GM23338 (cell line): ENCODE results near the gene TNNT1.

ENCODE experiments used
- CREB1 ChIP-seq: fragments of 250-450 bp; sonication (Bioruptor Pico); IDR thresholded peaks from 2 replicates; pipeline ENCODE4 v1.5.0; 2020; ENCODE audit warnings: low read depth, mild to moderate bottlenecking, moderate library complexity
- EZH2 ChIP-seq: fragments of 200-600 bp; sonication (generic); IDR thresholded peaks from one replicate; pipeline ENCODE4 v1.8.0; 2017; ENCODE audit warnings: antibody characterized with exemption, mild to moderate bottlenecking, low read depth; ENCODE audit not compliant: unreplicated experiment
- EZH2phosphoT487 ChIP-seq: fragments of 200-600 bp; sonication (generic); IDR thresholded peaks from one replicate; pipeline ENCODE4 v1.8.1; 2018; ENCODE audit warnings: antibody characterized with exemption; ENCODE audit not compliant: unreplicated experiment
- JUNB ChIP-seq: IDR thresholded peaks from one replicate; pipeline ENCODE4 v1.6.1; 2016; ENCODE audit warnings: antibody characterized with exemption; ENCODE audit not compliant: unreplicated experiment
- NANOG ChIP-seq: IDR thresholded peaks from 2 replicates; pipeline ENCODE4 v1.6.1; 2016; ENCODE audit warnings: antibody characterized with exemption, borderline replicate concordance
- POLR2AphosphoS5 ChIP-seq: IDR thresholded peaks from 2 replicates; pipeline ENCODE4 v1.6.1; 2016; ENCODE audit warnings: antibody characterized with exemption, low read depth
- STAT1 ChIP-seq: IDR thresholded peaks from one replicate; pipeline ENCODE4 v1.6.1; 2016; ENCODE audit warnings: antibody characterized with exemption; ENCODE audit not compliant: unreplicated experiment
- ZNF331 ChIP-seq: fragments of 250-450 bp; sonication (Bioruptor Pico); IDR thresholded peaks from 2 replicates; pipeline ENCODE4 v1.5.0; 2020; ENCODE audit warnings: low read depth, mild to moderate bottlenecking, moderate library complexity
- TF ChIP-seq, protein P1 (sequence below), 2 experiments: fragments of 200-600 bp in 1 of 2; sonication (generic) in 1 of 2; conservative IDR thresholded peaks; 2 replicates each; pipeline versions ENCODE4 v1.5.1 to v1.6.1; 2016 to 2017; ENCODE audit warnings: antibody characterized with exemption in 2 of 2, low read depth in 2 of 2, mild to moderate bottlenecking in 2 of 2, moderate library complexity in 1 of 2
- TF ChIP-seq, protein P2 (sequence below): IDR thresholded peaks from one replicate; pipeline ENCODE4 v1.6.1; 2018; ENCODE audit warnings: antibody characterized with exemption; ENCODE audit not compliant: unreplicated experiment
- TF ChIP-seq, protein P3 (sequence below): fragments of 250-450 bp; sonication (Bioruptor Pico); IDR thresholded peaks from 2 replicates; pipeline ENCODE4 v1.5.0; 2020; ENCODE audit warnings: mild to moderate bottlenecking, moderate library complexity

DNA sequence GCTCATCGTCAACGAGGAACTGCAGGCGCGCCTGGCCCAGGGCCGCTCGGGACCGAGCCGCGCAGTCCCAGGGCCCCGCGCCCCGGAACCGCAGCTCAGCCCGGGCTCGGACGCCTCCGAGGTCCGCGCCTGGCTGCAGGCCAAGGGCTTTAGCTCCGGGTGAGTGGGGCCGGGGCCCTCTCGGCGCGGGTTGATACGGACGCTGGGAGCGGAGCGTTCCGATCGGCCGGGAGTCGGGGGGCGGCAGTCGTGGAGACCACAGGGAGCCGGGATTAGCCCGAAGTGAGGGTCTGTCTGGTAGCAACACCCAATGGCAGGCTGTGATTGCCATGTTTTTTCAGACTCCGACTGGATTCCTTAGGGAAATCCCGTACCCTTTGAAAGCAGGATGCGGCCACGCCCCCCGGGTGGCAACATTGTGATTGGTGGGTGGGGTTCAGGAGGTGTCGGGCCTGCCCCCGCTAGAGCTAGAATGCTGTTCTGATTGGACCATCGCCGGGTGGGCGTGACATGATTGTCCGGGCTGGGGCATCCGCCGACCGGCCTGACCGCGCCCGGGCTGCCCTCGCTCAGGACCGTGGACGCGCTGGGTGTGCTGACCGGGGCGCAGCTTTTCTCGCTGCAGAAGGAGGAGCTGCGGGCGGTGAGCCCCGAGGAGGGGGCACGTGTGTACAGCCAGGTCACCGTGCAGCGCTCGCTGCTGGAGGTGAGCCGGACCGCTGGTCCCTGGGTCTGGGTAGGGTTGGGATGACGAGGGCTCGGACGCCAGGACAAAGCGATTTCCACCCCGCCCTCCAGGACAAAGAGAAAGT lies 62.1 kb downstream of the TNNT1 start:
- TF ChIP-seq, protein P1, sequence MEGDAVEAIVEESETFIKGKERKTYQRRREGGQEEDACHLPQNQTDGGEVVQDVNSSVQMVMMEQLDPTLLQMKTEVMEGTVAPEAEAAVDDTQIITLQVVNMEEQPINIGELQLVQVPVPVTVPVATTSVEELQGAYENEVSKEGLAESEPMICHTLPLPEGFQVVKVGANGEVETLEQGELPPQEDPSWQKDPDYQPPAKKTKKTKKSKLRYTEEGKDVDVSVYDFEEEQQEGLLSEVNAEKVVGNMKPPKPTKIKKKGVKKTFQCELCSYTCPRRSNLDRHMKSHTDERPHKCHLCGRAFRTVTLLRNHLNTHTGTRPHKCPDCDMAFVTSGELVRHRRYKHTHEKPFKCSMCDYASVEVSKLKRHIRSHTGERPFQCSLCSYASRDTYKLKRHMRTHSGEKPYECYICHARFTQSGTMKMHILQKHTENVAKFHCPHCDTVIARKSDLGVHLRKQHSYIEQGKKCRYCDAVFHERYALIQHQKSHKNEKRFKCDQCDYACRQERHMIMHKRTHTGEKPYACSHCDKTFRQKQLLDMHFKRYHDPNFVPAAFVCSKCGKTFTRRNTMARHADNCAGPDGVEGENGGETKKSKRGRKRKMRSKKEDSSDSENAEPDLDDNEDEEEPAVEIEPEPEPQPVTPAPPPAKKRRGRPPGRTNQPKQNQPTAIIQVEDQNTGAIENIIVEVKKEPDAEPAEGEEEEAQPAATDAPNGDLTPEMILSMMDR (conservative IDR thresholded peaks at IDR 0.05; ENCODE audit: low read depth in 2 of 2) = no peak
- TF ChIP-seq EZH2 (no peak), POLR2AphosphoS5 (peak; percentile 91), EZH2phosphoT487 (no peak), NANOG (no peak), CREB1 (CRISPR knock-in tag) (no peak), STAT1 (no peak), ZNF331 (CRISPR knock-in tag) (no peak), JUNB (no peak)
- TF ChIP-seq, protein P2, sequence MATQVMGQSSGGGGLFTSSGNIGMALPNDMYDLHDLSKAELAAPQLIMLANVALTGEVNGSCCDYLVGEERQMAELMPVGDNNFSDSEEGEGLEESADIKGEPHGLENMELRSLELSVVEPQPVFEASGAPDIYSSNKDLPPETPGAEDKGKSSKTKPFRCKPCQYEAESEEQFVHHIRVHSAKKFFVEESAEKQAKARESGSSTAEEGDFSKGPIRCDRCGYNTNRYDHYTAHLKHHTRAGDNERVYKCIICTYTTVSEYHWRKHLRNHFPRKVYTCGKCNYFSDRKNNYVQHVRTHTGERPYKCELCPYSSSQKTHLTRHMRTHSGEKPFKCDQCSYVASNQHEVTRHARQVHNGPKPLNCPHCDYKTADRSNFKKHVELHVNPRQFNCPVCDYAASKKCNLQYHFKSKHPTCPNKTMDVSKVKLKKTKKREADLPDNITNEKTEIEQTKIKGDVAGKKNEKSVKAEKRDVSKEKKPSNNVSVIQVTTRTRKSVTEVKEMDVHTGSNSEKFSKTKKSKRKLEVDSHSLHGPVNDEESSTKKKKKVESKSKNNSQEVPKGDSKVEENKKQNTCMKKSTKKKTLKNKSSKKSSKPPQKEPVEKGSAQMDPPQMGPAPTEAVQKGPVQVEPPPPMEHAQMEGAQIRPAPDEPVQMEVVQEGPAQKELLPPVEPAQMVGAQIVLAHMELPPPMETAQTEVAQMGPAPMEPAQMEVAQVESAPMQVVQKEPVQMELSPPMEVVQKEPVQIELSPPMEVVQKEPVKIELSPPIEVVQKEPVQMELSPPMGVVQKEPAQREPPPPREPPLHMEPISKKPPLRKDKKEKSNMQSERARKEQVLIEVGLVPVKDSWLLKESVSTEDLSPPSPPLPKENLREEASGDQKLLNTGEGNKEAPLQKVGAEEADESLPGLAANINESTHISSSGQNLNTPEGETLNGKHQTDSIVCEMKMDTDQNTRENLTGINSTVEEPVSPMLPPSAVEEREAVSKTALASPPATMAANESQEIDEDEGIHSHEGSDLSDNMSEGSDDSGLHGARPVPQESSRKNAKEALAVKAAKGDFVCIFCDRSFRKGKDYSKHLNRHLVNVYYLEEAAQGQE = no peak
- TF ChIP-seq, protein P3, sequence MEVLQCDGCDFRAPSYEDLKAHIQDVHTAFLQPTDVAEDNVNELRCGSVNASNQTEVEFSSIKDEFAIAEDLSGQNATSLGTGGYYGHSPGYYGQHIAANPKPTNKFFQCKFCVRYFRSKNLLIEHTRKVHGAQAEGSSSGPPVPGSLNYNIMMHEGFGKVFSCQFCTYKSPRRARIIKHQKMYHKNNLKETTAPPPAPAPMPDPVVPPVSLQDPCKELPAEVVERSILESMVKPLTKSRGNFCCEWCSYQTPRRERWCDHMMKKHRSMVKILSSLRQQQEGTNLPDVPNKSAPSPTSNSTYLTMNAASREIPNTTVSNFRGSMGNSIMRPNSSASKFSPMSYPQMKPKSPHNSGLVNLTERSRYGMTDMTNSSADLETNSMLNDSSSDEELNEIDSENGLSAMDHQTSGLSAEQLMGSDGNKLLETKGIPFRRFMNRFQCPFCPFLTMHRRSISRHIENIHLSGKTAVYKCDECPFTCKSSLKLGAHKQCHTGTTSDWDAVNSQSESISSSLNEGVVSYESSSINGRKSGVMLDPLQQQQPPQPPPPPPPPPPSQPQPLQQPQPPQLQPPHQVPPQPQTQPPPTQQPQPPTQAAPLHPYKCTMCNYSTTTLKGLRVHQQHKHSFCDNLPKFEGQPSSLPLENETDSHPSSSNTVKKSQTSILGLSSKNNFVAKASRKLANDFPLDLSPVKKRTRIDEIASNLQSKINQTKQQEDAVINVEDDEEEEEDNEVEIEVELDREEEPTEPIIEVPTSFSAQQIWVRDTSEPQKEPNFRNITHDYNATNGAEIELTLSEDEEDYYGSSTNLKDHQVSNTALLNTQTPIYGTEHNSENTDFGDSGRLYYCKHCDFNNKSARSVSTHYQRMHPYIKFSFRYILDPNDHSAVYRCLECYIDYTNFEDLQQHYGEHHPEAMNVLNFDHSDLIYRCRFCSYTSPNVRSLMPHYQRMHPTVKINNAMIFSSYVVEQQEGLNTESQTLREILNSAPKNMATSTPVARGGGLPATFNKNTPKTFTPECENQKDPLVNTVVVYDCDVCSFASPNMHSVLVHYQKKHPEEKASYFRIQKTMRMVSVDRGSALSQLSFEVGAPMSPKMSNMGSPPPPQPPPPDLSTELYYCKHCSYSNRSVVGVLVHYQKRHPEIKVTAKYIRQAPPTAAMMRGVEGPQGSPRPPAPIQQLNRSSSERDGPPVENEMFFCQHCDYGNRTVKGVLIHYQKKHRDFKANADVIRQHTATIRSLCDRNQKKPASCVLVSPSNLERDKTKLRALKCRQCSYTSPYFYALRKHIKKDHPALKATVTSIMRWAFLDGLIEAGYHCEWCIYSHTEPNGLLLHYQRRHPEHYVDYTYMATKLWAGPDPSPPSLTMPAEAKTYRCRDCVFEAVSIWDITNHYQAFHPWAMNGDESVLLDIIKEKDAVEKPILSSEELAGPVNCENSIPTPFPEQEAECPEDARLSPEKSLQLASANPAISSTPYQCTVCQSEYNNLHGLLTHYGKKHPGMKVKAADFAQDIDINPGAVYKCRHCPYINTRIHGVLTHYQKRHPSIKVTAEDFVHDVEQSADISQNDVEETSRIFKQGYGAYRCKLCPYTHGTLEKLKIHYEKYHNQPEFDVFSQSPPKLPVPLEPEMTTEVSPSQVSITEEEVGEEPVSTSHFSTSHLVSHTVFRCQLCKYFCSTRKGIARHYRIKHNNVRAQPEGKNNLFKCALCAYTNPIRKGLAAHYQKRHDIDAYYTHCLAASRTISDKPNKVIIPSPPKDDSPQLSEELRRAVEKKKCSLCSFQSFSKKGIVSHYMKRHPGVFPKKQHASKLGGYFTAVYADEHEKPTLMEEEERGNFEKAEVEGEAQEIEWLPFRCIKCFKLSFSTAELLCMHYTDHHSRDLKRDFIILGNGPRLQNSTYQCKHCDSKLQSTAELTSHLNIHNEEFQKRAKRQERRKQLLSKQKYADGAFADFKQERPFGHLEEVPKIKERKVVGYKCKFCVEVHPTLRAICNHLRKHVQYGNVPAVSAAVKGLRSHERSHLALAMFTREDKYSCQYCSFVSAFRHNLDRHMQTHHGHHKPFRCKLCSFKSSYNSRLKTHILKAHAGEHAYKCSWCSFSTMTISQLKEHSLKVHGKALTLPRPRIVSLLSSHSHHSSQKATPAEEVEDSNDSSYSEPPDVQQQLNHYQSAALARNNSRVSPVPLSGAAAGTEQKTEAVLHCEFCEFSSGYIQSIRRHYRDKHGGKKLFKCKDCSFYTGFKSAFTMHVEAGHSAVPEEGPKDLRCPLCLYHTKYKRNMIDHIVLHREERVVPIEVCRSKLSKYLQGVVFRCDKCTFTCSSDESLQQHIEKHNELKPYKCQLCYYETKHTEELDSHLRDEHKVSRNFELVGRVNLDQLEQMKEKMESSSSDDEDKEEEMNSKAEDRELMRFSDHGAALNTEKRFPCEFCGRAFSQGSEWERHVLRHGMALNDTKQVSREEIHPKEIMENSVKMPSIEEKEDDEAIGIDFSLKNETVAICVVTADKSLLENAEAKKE (CRISPR knock-in tag) = no peak
